Nephron progenitor cell (in vitro differentiated cells): ENCODE results near the gene SLC35C1.

Experiments used
- DNase-seq: peaks from one replicate; pipeline ENCODE4 v3.0.0; 2021
- H3K27ac Mint-ChIP-seq: 2 replicates; pipeline ENCODE4 v1.8.0; 2021; ENCODE audit warnings: mild to moderate bottlenecking, moderate library complexity, mixed read lengths
- H3K27me3 Mint-ChIP-seq: 2 replicates; pipeline ENCODE4 v1.8.0; 2021; ENCODE audit warnings: mild to moderate bottlenecking, low read depth, mixed read lengths; ENCODE audit not compliant: poor library complexity
- H3K36me3 Mint-ChIP-seq: 2 replicates; pipeline ENCODE4 v1.8.0; 2021; ENCODE audit warnings: low read depth, mixed read lengths
- H3K4me1 Mint-ChIP-seq: 2 replicates; pipeline ENCODE4 v1.8.0; 2021; ENCODE audit warnings: mixed read lengths
- H3K4me3 Mint-ChIP-seq: 2 replicates; pipeline ENCODE4 v1.8.0; 2021; ENCODE audit warnings: mild to moderate bottlenecking, moderate library complexity, mixed read lengths
- H3K9me3 Mint-ChIP-seq: 2 replicates; pipeline ENCODE4 v1.8.0; 2021; ENCODE audit warnings: mild to moderate bottlenecking, moderate library complexity, mixed read lengths
- CTCF ChIP-seq: fragments of 200-600 bp; sonication (generic); IDR thresholded peaks from 2 replicates; pipeline ENCODE4 v1.5.0; 2021; ENCODE audit warnings: antibody characterized with exemption

Gene SLC35C1

DNA sequence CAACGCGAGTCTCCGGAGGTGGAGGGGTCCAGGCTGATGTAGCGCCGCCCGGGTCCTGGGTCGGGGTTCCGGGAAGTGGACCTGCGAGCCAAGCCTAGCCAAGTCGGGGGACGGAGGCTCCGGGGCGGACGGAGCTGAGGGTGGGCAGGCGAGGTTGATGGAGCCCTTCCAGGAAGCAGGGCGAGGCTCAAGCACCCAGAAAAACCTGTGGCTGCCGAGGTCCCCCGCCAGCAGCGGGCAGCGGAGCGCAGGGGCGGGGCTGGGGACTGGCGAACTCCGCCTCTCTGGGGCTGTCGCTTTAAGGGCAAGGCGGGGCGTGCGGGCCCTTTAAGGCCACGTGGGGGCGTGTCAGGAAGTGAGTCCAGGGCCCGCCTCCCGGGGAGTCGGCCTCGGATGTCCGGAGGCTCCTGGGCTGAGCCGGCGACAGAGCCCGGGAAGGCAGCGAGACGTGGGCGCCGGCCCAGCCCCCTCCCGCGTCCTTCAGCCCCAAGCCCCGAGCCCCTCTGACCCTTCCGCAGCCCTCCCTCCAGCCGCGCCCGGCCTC lies at the start of gene SLC35C1:
SLC35C1 (plus strand) TSS at position 389 of the 544 bp plus-strand sequence. CDS start 653 bp downstream, outside the sequence.
- peak; percentile 98 for DNase-seq
- TF ChIP-seq CTCF: no peak
- Mint-ChIP-seq H3K36me3 (peaks cover 6% of the 10 kb centered on the region), H3K27me3 (peaks cover 44% of the 10 kb centered on the region), H3K4me3 (peak within 1 kb of the TSS; percentile 91), H3K4me1 (peaks cover 24% of the 10 kb centered on the region), H3K27ac (no peak within 1 kb of the TSS), H3K9me3 (no peaks in the 10 kb centered on the region)

DNA sequence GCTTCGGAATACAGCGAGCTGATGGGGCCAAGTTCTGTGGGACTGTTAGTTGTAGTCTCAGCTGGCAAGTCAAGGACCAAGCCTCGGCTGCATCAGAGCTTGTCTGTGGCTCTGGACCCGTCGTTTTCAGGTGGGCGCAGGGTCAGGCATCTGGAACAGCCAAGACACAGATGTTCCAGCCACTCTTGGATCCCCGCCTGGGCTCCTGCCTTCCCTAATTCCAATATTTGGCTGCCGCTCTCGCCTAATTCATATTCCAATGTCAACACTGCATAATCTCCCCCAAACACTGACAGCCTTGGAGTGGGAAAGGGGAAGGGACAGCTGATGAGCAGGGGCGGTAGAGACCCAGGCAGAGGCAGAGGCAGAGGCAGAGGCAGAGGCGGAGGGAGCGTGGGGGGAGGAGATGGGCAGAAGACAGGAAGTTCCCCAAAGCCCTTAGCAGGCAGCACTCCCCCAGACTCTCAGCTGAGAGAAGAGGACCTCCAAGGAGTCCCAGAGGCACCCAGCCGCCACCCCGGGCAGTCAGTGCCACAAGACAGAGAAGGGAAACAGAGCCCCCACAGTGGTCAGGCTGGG lies 49.6 kb upstream of the SLC35C1 start:
- Mint-ChIP-seq H3K27ac (no peak overlapping the region), H3K36me3 (no peaks in the 10 kb centered on the region), H3K27me3 (peaks cover 40% of the 10 kb centered on the region), H3K4me1 (peaks cover 12% of the 10 kb centered on the region), H3K9me3 (no peaks in the 10 kb centered on the region), H3K4me3 (no peak overlapping the region)
- no peak for DNase-seq
- TF ChIP-seq CTCF: no peak

- no peaks in the 10 kb centered on the region for H3K9me3 Mint-ChIP-seq
- no peak for DNase-seq
- TF ChIP-seq CTCF: no peak
- peaks cover 12% of the 10 kb centered on the region for H3K4me1 Mint-ChIP-seq
- peaks cover 38% of the 10 kb centered on the region for H3K27me3 Mint-ChIP-seq
- no peaks in the 10 kb centered on the region for H3K36me3 Mint-ChIP-seq
- H3K4me3 Mint-ChIP-seq: no peak overlapping the region
- no peak overlapping the region for H3K27ac Mint-ChIP-seq
These were observed 48.5 kb upstream of the SLC35C1 start for GRCh38 chr11:45756384-45757010.

- peak overlapping the region; percentile 29 for H3K27ac Mint-ChIP-seq
- DNase-seq: no peak
- TF ChIP-seq CTCF: no peak
- no peak overlapping the region for H3K4me3 Mint-ChIP-seq
- no peaks in the 10 kb centered on the region for H3K9me3 Mint-ChIP-seq
- H3K36me3 Mint-ChIP-seq: no peaks in the 10 kb centered on the region
- H3K4me1 Mint-ChIP-seq: peaks cover 12% of the 10 kb centered on the region
- peaks cover 37% of the 10 kb centered on the region for H3K27me3 Mint-ChIP-seq
These were observed 47.3 kb upstream of the SLC35C1 start for GRCh38 chr11:45757672-45758071.

GRCh38 chr11:45761659-45762058 lies 43.3 kb upstream of the SLC35C1 start:
- Mint-ChIP-seq H3K27me3 (peaks cover 25% of the 10 kb centered on the region), H3K4me1 (peaks cover 7% of the 10 kb centered on the region), H3K9me3 (peaks cover 3% of the 10 kb centered on the region), H3K4me3 (no peak overlapping the region), H3K27ac (no peak overlapping the region), H3K36me3 (no peaks in the 10 kb centered on the region)
- DNase-seq: no peak
- no peak for TF ChIP-seq CTCF
